ENCODE measurements around the gene GNG12. TPM values are rescaled to one million over a fixed set of nuclear protein-coding genes. Genes with fewer than 3 reads are reported as not detected.

GNG12 gene
- total RNA-seq, 1 experiment from 2014 or later, result 14.3 TPM

DNA sequence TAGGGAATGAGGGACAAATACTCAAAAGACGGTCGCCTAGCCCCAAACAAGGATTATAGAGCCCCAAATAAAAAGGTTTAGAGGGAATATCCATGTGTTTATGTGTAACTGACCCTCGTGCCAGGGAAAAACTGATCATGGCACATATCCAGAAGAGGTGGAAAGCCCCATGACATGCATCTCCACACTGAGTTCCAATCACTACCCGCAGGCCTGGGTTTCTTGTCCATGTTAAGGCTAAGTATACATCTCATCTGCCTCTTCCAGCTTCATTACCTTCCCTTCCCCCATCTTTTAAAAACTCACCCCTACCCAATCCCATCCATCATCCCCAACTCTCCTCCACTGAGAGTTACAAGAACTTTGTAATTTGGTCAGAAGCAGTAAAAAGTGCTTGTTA, 133.0 kb downstream of the GNG12 start:
- Histone ChIP-seq H3K18ac (ENCODE audit: insufficient read length, low read depth, low read length) (no peak overlapping the region), H2AK5ac (ENCODE audit: insufficient read length, low read length) (no peak overlapping the region), H2BK15ac (ENCODE audit: low read depth, low read length) (no peak overlapping the region), H3K23me2 (ENCODE audit: insufficient read length, low read depth, low read length, poor library complexity, severe bottlenecking) (no peaks in the 10 kb centered on the region), H3K27ac (ENCODE audit: insufficient read length, low read depth, low read length) (no peak overlapping the region), H3K9ac (ENCODE audit: extremely low read depth, insufficient read length, low read length) (no peak overlapping the region), H3K56ac (ENCODE audit: insufficient read length, low read depth, low read length) (no peak overlapping the region), H4K91ac (ENCODE audit: insufficient read length, low read depth, low read length) (no peak overlapping the region), H3K4me1 (ENCODE audit: insufficient read depth, low read length) (peaks cover 3% of the 10 kb centered on the region; the same call in 1 of the 2 replicates), H3K79me2 (ENCODE audit: insufficient read depth, low read length) (no peaks in the 10 kb centered on the region), H2BK20ac (ENCODE audit: low read depth, low read length, poor library complexity, severe bottlenecking) (no peak overlapping the region), H4K20me1 (ENCODE audit: control insufficient read depth, insufficient read depth, insufficient read length) (no peaks in the 10 kb centered on the region), H3K4me2 (ENCODE audit: insufficient read depth, insufficient read length, low read length) (no peak overlapping the region), H4K5ac (ENCODE audit: insufficient read length, low read depth, low read length) (no peak overlapping the region), H4K8ac (replicated peaks; ENCODE audit: insufficient read length, low read depth, low read length) (no peak overlapping the region), H3K23ac (ENCODE audit: insufficient read length, low read depth, low read length) (no peak overlapping the region), H2BK12ac (ENCODE audit: insufficient read length, low read depth, low read length) (no peak overlapping the region), H3K27me3 (ENCODE audit: insufficient read depth, low read length) (no peaks in the 10 kb centered on the region), H3K9me3 (ENCODE audit: control insufficient read depth, low read depth, low read length) (no peaks in the 10 kb centered on the region), H3T11ph (ENCODE audit: low read length) (no peak overlapping the region), H2AFZ (ENCODE audit: low read length) (no peak overlapping the region), H3K79me1 (ENCODE audit: insufficient read depth, low read depth, low read length, poor library complexity, severe bottlenecking) (no peaks in the 10 kb centered on the region), H2BK120ac (ENCODE audit: low read depth, low read length, poor library complexity, severe bottlenecking) (no peak overlapping the region), H2BK5ac (ENCODE audit: insufficient read length, low read length) (no peak overlapping the region), H3K14ac (ENCODE audit: insufficient read depth, low read length) (no peak overlapping the region), H3K4ac (ENCODE audit: low read depth, low read length) (no peak overlapping the region)
- Mint-ChIP-seq H3K9me3 (peaks cover 0 to 1% of the 10 kb centered on the region in 2 experiments; a peak in 1 of 5 replicates), H3K27me3 (ENCODE audit: low read depth) (0 out of 2 replicates have a peak, but pooled peaks cover 1% of the 10 kb centered on the region), H3K36me3 (ENCODE audit: insufficient read depth in 1 of 3, low read depth in 3 of 3) (no peaks in the 10 kb centered on the region; a peak in 1 of 7 replicates), H3K27ac (no peak overlapping the region), H3K4me1 (peaks cover 11 to 21% of the 10 kb centered on the region in 2 experiments), H3K4me3 (no peak overlapping the region)
- no peak for DNase-seq
- TF ChIP-seq, protein P1, sequence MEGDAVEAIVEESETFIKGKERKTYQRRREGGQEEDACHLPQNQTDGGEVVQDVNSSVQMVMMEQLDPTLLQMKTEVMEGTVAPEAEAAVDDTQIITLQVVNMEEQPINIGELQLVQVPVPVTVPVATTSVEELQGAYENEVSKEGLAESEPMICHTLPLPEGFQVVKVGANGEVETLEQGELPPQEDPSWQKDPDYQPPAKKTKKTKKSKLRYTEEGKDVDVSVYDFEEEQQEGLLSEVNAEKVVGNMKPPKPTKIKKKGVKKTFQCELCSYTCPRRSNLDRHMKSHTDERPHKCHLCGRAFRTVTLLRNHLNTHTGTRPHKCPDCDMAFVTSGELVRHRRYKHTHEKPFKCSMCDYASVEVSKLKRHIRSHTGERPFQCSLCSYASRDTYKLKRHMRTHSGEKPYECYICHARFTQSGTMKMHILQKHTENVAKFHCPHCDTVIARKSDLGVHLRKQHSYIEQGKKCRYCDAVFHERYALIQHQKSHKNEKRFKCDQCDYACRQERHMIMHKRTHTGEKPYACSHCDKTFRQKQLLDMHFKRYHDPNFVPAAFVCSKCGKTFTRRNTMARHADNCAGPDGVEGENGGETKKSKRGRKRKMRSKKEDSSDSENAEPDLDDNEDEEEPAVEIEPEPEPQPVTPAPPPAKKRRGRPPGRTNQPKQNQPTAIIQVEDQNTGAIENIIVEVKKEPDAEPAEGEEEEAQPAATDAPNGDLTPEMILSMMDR (conservative IDR thresholded peaks at IDR 0.05), result no peak
- WGBS (ENCODE audit: extremely low coverage, insufficient read length, low lambda C conversion rate), result no CpG with 5 or more reads among the region's 4 CpGs

Data from H9 (cell line).